T follicular helper cell (primary cell): Measurements from ENCODE around the gene SNX27.

Experiments
- DNase-seq: peaks from one replicate; pipeline ENCODE4 v3.0.0-alpha.2; 2020; ENCODE audit warnings: low read depth

The SNX27 gene

GRCh38 chr1:151705753-151706463 is 94.1 kb downstream of the SNX27 start:
- no peak for DNase-seq

GRCh38 chr1:151706464-151707415 is 94.9 kb downstream of the SNX27 start:
- DNase-seq = no peak

GRCh38 chr1:151707541-151708065 is 95.8 kb downstream of the SNX27 start:
- no peak for DNase-seq

- DNase-seq = no peak
Measured at GRCh38 chr1:151708891-151709290, 97.0 kb downstream of the SNX27 start.

DNA sequence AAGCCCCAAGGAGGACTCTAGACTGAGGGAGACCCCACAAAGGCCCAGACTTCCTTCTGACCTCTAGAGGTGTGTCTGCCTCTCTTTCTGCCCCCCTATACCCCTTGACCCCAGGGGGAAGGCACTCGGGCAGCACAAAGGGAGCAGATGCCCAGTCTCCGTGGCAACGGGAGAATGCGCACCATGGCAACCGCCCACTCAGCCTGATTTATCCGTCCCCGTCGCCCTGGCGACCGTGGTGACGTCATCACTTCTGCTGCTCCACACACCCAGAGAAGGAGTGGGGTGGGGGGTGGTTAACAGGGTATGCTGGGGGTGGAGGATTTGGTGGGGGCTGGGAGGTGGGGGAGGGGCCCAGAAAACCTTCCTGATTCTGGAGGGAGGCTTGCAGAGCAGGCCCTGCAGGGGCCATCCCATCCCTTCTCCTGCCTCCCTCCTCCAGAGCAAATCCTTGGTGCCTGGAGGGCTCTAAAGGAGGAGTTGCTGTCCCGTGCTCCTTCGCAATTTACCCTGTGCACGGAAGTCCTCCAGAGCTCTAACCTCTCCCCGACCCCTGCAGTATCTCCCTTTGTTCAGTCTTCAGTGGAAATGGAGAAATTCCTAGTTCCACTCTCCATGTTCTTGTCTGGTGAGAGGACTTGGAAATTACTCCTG is 98.5 kb downstream of the SNX27 start:
- DNase-seq = peak; percentile 7

DNA sequence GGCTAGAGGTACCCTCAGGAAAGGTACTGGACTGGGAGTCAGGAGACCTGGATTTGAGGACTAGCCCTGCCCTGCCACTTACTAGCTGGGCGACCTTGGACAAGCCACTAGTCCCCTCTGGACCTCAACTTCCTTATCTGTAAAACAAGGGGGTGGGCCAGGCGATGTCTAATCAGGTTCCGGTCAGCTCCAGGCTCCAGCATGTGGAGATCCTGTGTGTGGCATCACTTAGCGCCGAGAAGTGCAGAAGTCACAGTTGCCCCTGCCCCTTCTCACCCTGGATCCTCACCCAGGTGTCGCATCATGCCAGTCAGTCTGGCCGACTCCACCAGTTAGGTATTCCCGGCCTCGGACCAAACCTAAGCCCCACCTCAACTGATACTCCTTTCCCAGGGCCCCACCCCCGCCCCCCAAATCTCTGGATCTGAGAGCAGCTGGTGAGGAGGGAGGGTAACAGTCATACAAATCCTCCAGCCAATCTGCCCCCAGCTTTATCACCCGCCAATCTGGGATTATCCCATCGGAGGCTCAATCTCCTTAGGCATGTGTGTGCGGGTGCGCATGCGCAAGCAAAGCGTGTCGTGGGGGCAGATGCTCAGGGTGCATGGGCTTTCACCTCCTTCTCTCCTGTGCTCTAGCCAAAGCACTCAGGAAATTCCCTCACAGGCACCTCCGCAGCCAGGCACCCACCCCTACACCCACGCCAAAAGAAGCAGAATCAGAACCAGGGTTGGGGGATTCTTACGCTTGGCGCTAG is 99.4 kb downstream of the SNX27 start:
- no peak for DNase-seq

DNA sequence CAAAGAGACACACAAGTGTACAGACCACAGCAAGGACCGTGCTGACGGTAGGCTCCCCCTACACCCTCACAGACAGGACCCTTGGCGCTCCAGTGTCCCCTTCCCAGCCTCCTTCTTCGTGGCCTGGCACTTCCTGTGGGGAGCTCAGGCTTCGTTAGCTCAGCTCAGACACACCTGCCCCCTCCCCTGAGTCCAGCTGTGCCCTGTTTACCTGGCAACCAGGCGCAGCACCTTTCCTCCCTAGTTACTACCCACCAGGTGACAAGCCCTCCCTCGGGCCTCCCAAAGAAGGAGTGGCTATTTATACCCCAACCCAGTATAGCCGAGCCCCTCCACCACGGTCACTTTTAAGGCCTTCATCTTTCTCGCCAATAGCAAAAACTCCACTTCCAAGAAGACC is 100.1 kb downstream of the SNX27 start:
- no peak for DNase-seq

DNA sequence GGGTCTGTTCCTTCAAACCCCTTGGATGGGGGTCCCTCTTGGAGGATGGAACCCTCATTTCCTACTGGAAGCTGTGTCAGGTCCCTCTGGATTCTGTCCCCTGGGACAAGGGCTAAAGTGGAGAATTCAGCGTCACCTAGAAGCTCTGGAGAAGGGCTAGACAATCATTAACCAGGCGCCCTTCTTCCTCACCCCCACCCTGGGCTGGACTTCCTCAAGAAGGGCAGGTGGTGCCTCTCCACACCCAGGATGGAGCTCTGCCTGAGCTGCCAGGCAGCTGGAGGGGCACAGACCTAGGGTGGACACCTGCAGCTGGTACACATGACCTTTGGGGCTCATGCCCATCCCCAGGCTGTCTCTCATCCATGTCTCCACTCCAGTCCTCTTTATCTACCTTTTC is 101.2 kb downstream of the SNX27 start:
- no peak for DNase-seq

DNA sequence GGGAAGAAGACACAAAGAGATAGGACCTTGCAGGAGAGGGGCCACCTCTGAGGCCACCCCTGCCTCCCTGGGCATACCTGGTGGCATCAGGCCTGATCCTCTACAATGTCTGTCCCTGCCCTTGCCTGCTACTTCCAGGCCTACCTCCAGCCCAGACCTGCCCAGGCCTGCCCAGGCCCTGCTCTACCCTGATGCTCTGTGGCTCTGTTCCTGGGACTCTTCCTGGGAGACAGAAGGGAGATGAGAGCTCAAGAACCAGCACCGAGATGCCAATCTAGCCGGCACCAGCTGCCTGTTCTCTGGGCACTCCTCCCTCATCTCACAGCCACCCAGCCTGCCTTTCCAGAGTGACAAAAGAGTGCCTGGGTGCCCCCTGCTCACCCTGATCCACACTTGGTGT is 102.0 kb downstream of the SNX27 start:
- no peak for DNase-seq

- no peak for DNase-seq
Measured at GRCh38 chr1:151714820-151715725, 103.2 kb downstream of the SNX27 start.

DNA sequence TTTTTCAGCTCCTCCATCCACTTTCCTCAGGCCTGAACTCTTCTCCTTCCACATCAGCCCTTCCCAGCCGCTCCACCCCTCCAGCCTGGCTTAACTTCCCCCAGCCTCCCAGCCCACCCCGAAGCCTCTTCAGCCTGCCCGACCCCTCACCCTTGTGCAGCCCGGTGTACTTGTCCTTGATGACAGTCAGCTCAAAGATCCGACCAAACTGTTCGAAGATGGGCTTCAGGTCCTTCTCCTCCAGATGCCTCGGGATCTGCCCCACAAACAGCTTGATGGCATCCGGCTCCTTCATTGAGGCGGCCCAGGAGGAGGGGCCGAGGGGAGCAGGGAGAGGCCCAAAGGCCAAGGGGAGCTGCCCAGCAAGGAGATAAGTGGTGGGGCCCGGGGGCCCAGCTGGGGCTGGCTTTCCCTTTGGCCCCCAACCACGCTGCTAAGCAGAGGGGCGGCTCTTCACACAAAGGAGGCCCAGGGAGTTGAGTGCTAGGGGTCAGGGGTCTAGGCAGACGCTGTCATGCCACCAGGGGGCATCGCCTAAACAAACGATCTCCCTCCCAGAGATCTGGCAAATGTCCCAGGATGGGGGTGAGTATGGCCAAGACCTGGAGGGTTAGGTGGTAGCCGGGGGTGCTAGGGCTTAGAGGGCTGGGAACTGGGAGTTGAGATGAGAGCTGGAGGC is 104.0 kb downstream of the SNX27 start:
- no peak for DNase-seq

GRCh38 chr1:151716405-151716762 is 104.5 kb downstream of the SNX27 start:
- DNase-seq = no peak

DNA sequence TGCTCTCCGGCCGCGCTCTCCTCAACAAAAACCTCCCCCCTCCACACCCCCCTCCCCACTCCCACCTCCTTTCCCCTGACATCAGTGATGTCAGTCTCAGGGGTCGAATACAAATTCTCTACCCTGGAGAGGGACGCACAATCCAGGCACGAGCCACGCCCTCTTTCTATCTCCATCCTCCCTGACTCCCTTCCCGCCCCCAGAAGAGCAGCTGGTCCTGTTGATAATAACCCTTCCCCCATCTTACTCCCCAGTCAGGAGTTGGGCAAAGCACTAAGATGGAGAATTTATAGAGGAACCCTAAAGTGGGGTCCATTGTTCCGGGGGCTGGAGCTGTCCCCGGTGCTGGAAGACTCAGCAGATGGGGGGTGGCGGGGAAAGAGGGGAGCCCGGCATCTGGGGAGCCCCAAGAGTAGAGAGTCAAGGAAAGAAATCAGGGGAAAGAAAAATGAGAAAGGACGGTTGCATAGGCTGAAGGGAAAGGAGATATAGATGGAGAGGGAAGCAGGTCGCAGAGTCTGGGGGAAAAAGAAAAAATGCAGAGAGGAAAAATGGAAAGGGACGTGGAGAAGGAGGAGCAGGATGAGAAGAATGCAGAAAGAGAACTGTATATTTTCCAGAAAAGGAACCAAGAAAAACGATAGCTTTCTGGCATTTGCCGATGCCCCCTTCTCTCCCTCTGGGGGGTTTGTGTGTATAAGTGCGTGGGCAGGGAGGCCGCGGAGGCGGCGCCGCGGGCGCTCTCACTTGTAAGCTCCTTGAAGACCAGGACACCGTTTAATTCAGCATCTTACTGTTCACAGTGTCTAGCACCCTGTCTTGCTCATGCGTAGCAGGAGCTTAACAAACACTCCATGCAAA is 105.2 kb downstream of the SNX27 start, which contains the start of gene CELF3:
CELF3 (minus strand) TSS at position 33 of the 861 bp plus-strand sequence. CDS start 783 bp downstream, outside the sequence.
- DNase-seq = no peak

DNA sequence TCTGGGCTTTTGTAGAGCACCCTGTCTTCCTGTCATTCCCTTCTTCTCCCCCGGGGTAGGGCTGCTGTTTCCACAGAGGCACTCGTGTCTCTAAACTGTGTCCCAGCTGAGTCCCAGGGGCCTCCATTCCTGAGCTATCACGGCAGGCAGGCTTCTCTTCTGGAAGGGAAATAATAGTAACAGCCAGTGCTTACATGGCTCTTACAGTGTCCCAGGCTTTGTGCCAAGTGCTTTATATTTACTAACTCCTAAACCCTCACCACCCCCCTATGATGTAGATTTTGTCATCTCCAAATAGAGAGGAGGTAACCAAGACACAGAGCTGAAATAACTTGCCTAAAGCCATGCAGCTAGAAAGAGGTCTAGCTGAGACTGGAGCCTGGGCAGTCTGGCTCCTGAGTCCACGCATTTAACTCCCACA is 106.2 kb downstream of the SNX27 start:
- no peak for DNase-seq

GRCh38 chr1:151718666-151719065 is 106.8 kb downstream of the SNX27 start:
- no peak for DNase-seq

GRCh38 chr1:151720125-151720524 is 108.3 kb downstream of the SNX27 start:
- no peak for DNase-seq

- no peak for DNase-seq
Measured at GRCh38 chr1:151720554-151720953, 108.7 kb downstream of the SNX27 start.

GRCh38 chr1:151720974-151721787 is 109.3 kb downstream of the SNX27 start, which contains the start of gene RIIAD1:
Gene RIIAD1 (plus strand): TSS chr1:151721522. CDS start chr1:151721537, 15 bp downstream.
- peak; percentile 14 for DNase-seq
